Transverse colon (tissue), 4 donors: ENCODE results near the gene ARHGAP33. TPM values are rescaled to one million over a fixed set of nuclear protein-coding genes. Genes with fewer than 3 reads are reported as not detected.

Experiments used
- total RNA-seq, 4 donors: library from RNA; depleted of rRNA; stranded (reverse); fragments of >200 nt; gene quantifications; one replicate each; pipeline ENCODE4 v1.1.0, GENCODE V29; 2016

Gene ARHGAP33
- total RNA-seq, 4 donors from 2014 or later = 6.7 to 70.3 (median 17.2) TPM

Other genes starting within 250 kb of the ARHGAP33 start
- not detected for gene SBSN, start 247.3 kb upstream of the ARHGAP33 start, total RNA-seq
- gene GAPDHS, start 242.1 kb upstream of the ARHGAP33 start, total RNA-seq = not detected
- gene TMEM147, start 229.9 kb upstream of the ARHGAP33 start, total RNA-seq = 10 to 100 TPM; 29.5 to 77.0 (median 54.0) TPM
- not detected for gene ATP4A, start 211.9 kb upstream of the ARHGAP33 start, total RNA-seq
- not detected for gene PMIS2, start 189.4 kb upstream of the ARHGAP33 start, total RNA-seq
- 1 to 10 TPM; 3.7 to 6.6 (median 5.2) TPM for gene HAUS5, start 162.8 kb upstream of the ARHGAP33 start, total RNA-seq
- 100 to 1,000 TPM in 1 of 4 donors, 10 to 100 TPM in 3; 53.1 to 107 (median 62.5) TPM for gene RBM42, start 146.5 kb upstream of the ARHGAP33 start, total RNA-seq
- 10 to 100 TPM in 1 of 4 donors, 1 to 10 TPM in 2, not detected in 1; 1.1 to 35.2 (median 3.5) TPM for gene ETV2, start 133.8 kb upstream of the ARHGAP33 start, total RNA-seq
- 1,000 to 10,000 TPM in 1 of 4 donors, 100 to 1,000 TPM in 3; 368 to 1,320 (median 628) TPM for gene COX6B1, start 127.2 kb upstream of the ARHGAP33 start, total RNA-seq
- gene UPK1A, start 109.0 kb upstream of the ARHGAP33 start, total RNA-seq = not detected
- not detected for gene ZBTB32, start 71.0 kb upstream of the ARHGAP33 start, total RNA-seq
- 10 to 100 TPM; 31.8 to 63.9 (median 50.7) TPM for gene KMT2B, start 57.6 kb upstream of the ARHGAP33 start, total RNA-seq
- 1 to 10 TPM in 3 of 4 donors, under 1 TPM in 1; 0.40 to 7.3 (median 6.0) TPM for gene IGFLR1, start 33.1 kb upstream of the ARHGAP33 start, total RNA-seq
- gene U2AF1L4, start 30.1 kb upstream of the ARHGAP33 start, total RNA-seq = 100 to 1,000 TPM in 1 of 4 donors, 10 to 100 TPM in 3; 34.8 to 122 (median 44.9) TPM
- 10 to 100 TPM in 3 of 4 donors, 1 to 10 TPM in 1; 6.6 to 80.0 (median 56.8) TPM for gene PSENEN, start 29.9 kb upstream of the ARHGAP33 start, total RNA-seq
- gene LIN37, start 27.0 kb upstream of the ARHGAP33 start, total RNA-seq = 10 to 100 TPM; 10.5 to 41.1 (median 15.8) TPM
- gene HSPB6, start 18.5 kb upstream of the ARHGAP33 start, total RNA-seq = 100 to 1,000 TPM in 1 of 4 donors, 10 to 100 TPM in 3; 22.3 to 185 (median 43.9) TPM
- 10 to 100 TPM in 2 of 4 donors, 1 to 10 TPM in 2; 9.2 to 42.8 (median 24.6) TPM for gene PROSER3, start 17.4 kb upstream of the ARHGAP33 start, total RNA-seq
- not detected for gene PRODH2, start 37.3 kb downstream of the ARHGAP33 start, total RNA-seq
- gene NPHS1, start 76.9 kb downstream of the ARHGAP33 start, total RNA-seq = not detected
- not detected for gene KIRREL2, start 81.3 kb downstream of the ARHGAP33 start, total RNA-seq
- 10 to 100 TPM in 1 of 4 donors, 1 to 10 TPM in 2, under 1 TPM in 1; 1.00 to 10.5 (median 4.5) TPM for gene APLP1, start 93.0 kb downstream of the ARHGAP33 start, total RNA-seq
- gene NFKBID, start 125.0 kb downstream of the ARHGAP33 start, total RNA-seq = 10 to 100 TPM in 3 of 4 donors, 1 to 10 TPM in 1; 7.5 to 29.5 (median 13.1) TPM
- gene HCST, start 127.0 kb downstream of the ARHGAP33 start, total RNA-seq = 1 to 10 TPM in 1 of 4 donors, not detected in 3; 9.4 TPM
- 10 to 100 TPM; 25.6 to 81.5 (median 52.2) TPM for gene TYROBP, start 132.7 kb downstream of the ARHGAP33 start, total RNA-seq
- gene LRFN3, start 160.8 kb downstream of the ARHGAP33 start, total RNA-seq = 10 to 100 TPM; 12.1 to 48.6 (median 16.6) TPM
- gene SDHAF1, start 219.6 kb downstream of the ARHGAP33 start, total RNA-seq = 10 to 100 TPM; 30.3 to 83.8 (median 55.4) TPM
- 1 to 10 TPM in 3 of 4 donors, not detected in 1; 1.2 to 9.0 (median 2.9) TPM for gene SYNE4, start 233.2 kb downstream of the ARHGAP33 start, total RNA-seq
- 100 to 1,000 TPM in 2 of 4 donors, 10 to 100 TPM in 2; 27.6 to 151 (median 83.2) TPM for gene ALKBH6, start 238.6 kb downstream of the ARHGAP33 start, total RNA-seq